Measurements from ENCODE around the gene SPATS2L. TPM values are rescaled to one million over a fixed set of nuclear protein-coding genes. Genes with fewer than 3 reads are reported as not detected.

The SPATS2L gene
- 100 TPM for total RNA-seq
- long read RNA-seq, full-length matches to known transcripts = 41 of 192 reads
- long read RNA-seq, partial matches to known transcripts = 75 of 192 reads
- long read RNA-seq, other reads (novel, unspliced or antisense) = 76 of 192 reads

GRCh38 chr2:200306196-200306930 is at the start of gene SPATS2L:
SPATS2L (plus strand) TSS chr2:200306693; CDS start chr2:200389245, 82,552 bp downstream.
- intact Hi-C loops (cut with DNase I) = no loop called here
- H3K4me1 ChIP-seq = peaks cover 30% of the 10 kb centered on the region
- no peak for TF ChIP-seq CTCF (IDR thresholded peaks at IDR 0.05)
- H3K27ac ChIP-seq = peak within 1 kb of the TSS; percentile 89
- H3K27me3 ChIP-seq (ENCODE audit: low read depth) = no peaks in the 10 kb centered on the region
- ATAC-seq = peak; percentile 85 to 87
- H3K36me3 ChIP-seq = no peaks in the 10 kb centered on the region
- H3K9me3 ChIP-seq = no peaks in the 10 kb centered on the region
- peak; percentile 86 for DNase-seq
- H3K4me3 ChIP-seq = peak within 1 kb of the TSS; percentile 79

GRCh38 chr2:200257570-200257969 is 48.9 kb upstream of the SPATS2L start:
- Histone ChIP-seq H3K4me3 (no peak overlapping the region), H3K9me3 (no peaks in the 10 kb centered on the region), H3K27me3 (ENCODE audit: low read depth) (no peaks in the 10 kb centered on the region), H3K27ac (no peak overlapping the region), H3K4me1 (peaks cover 17% of the 10 kb centered on the region), H3K36me3 (no peaks in the 10 kb centered on the region)
- ATAC-seq = no peak
- intact Hi-C loops (cut with DNase I) = no loop called here
- DNase-seq = no peak
- TF ChIP-seq CTCF (IDR thresholded peaks at IDR 0.05) = no peak

- no peak for TF ChIP-seq CTCF (IDR thresholded peaks at IDR 0.05)
- no peak overlapping the region for H3K27ac ChIP-seq
- peaks cover 12% of the 10 kb centered on the region for H3K4me1 ChIP-seq
- ATAC-seq (no peak), DNase-seq (no peak)
- no peak overlapping the region for H3K4me3 ChIP-seq
- no peaks in the 10 kb centered on the region for H3K36me3 ChIP-seq
- no peaks in the 10 kb centered on the region for H3K9me3 ChIP-seq
- intact Hi-C loops (cut with DNase I) = no loop called here
- no peaks in the 10 kb centered on the region for H3K27me3 ChIP-seq (ENCODE audit: low read depth)
These were observed 48.4 kb upstream of the SPATS2L start for GRCh38 chr2:200258081-200258480.

- Histone ChIP-seq H3K27me3 (ENCODE audit: low read depth) (no peaks in the 10 kb centered on the region), H3K27ac (no peak overlapping the region)
- intact Hi-C loops (cut with DNase I) = no loop called here
These were observed 47.5 kb upstream of the SPATS2L start for GRCh38 chr2:200258881-200259576.

GRCh38 chr2:200259577-200259957 is 46.9 kb upstream of the SPATS2L start:
- intact Hi-C loops (cut with DNase I) = no loop called here
- peak; percentile 65 to 81 for ATAC-seq

More at GRCh38 chr2:200258881-200259576, 47.5 kb upstream of the SPATS2L start:
- H3K4me1 ChIP-seq = peaks cover 5% of the 10 kb centered on the region
- DNase-seq (no peak), ATAC-seq (peak; percentile 43 to 73)
- no peak overlapping the region for H3K4me3 ChIP-seq
- H3K9me3 ChIP-seq = no peaks in the 10 kb centered on the region
- no peaks in the 10 kb centered on the region for H3K36me3 ChIP-seq
- TF ChIP-seq CTCF (IDR thresholded peaks at IDR 0.05) = no peak

More at GRCh38 chr2:200259577-200259957, 46.9 kb upstream of the SPATS2L start:
- Histone ChIP-seq H3K4me1 (peaks cover 5% of the 10 kb centered on the region), H3K4me3 (no peak overlapping the region), H3K27ac (no peak overlapping the region), H3K36me3 (no peaks in the 10 kb centered on the region), H3K27me3 (ENCODE audit: low read depth) (no peaks in the 10 kb centered on the region), H3K9me3 (no peaks in the 10 kb centered on the region)
- no peak for TF ChIP-seq CTCF (IDR thresholded peaks at IDR 0.05)
- DNase-seq = no peak

Data from lower lobe of right lung (tissue), 2 donors.